HG02840 (cell line): ENCODE results near the gene ANO6.

Experiments used
- ATAC-seq: cut with Tn5 transposase; IDR thresholded peaks from one replicate; pipeline ENCODE4 v1.9.1; 2021; ENCODE audit warnings: mild to moderate bottlenecking, moderate library complexity, moderate number of reproducible peaks; ENCODE audit not compliant: unreplicated experiment, low FRiP score

ANO6 gene

GRCh38 chr12:45337835-45338234 lies 121.9 kb downstream of the ANO6 start:
- ATAC-seq: no peak

GRCh38 chr12:45338272-45338671 lies 122.4 kb downstream of the ANO6 start:
- no peak for ATAC-seq

GRCh38 chr12:45339035-45339434 lies 123.1 kb downstream of the ANO6 start:
- ATAC-seq: no peak

GRCh38 chr12:45342171-45342570 lies 126.3 kb downstream of the ANO6 start:
- ATAC-seq: no peak

GRCh38 chr12:45342848-45343247 lies 127.0 kb downstream of the ANO6 start:
- no peak for ATAC-seq

GRCh38 chr12:45343269-45344051 lies 127.6 kb downstream of the ANO6 start:
- ATAC-seq: no peak

GRCh38 chr12:45348311-45348710 lies 132.4 kb downstream of the ANO6 start:
- no peak for ATAC-seq

GRCh38 chr12:45348986-45349385 lies 133.1 kb downstream of the ANO6 start:
- no peak for ATAC-seq

- no peak for ATAC-seq
Measured at GRCh38 chr12:45349916-45350315, 134.0 kb downstream of the ANO6 start.

- no peak for ATAC-seq
Measured at GRCh38 chr12:45350861-45351260, 135.0 kb downstream of the ANO6 start.

GRCh38 chr12:45351921-45352670 lies 136.2 kb downstream of the ANO6 start:
- no peak for ATAC-seq

GRCh38 chr12:45353944-45354343 lies 138.0 kb downstream of the ANO6 start:
- no peak for ATAC-seq

- ATAC-seq: peak; percentile 82
Measured at GRCh38 chr12:45354399-45354798, 138.5 kb downstream of the ANO6 start.

- no peak for ATAC-seq
Measured at GRCh38 chr12:45355730-45356129, 139.8 kb downstream of the ANO6 start.

- ATAC-seq: no peak
Measured at GRCh38 chr12:45356822-45357538, 141.1 kb downstream of the ANO6 start.

- no peak for ATAC-seq
Measured at GRCh38 chr12:45357539-45358417, 141.9 kb downstream of the ANO6 start.

- ATAC-seq: no peak
Measured at GRCh38 chr12:45362291-45362690, 146.4 kb downstream of the ANO6 start.

- ATAC-seq: no peak
Measured at GRCh38 chr12:45363903-45364302, 148.0 kb downstream of the ANO6 start.

GRCh38 chr12:45368841-45369489 lies 153.1 kb downstream of the ANO6 start:
- ATAC-seq: no peak

GRCh38 chr12:45377815-45378214 lies 161.9 kb downstream of the ANO6 start:
- ATAC-seq: no peak
